Upper lobe of left lung (tissue), 6 donors: Measurements from ENCODE around the gene MMD2. TPM values are rescaled to one million over a fixed set of nuclear protein-coding genes. Genes with fewer than 3 reads are reported as not detected.

Experiments used
- ATAC-seq, 2 donors: fragments of 200-7000 bp; cut with Tn5 transposase; one replicate each; pipeline ENCODE4 v1.9.1; 2022; ENCODE audit warnings: mild to moderate bottlenecking in 2 of 2, moderate library complexity in 2 of 2; ENCODE audit not compliant: low FRiP score in 2 of 2
- DNase-seq, 2 donors: peaks; one replicate each; pipeline ENCODE4 v3.0.0-alpha.2; 2019 to 2020
- H3K27ac ChIP-seq, 4 donors: fragments of 200-600 bp; sonication (generic); one replicate each; pipeline ENCODE4 v1.5.1; 2016 to 2019
- H3K27me3 ChIP-seq, 4 donors: fragments of 200-600 bp; sonication (generic); one replicate each; pipeline ENCODE4 v1.5.1; 2017 to 2019
- H3K36me3 ChIP-seq, 4 donors: fragments of 200-600 bp; sonication (generic); one replicate each; pipeline ENCODE4 v1.5.1; 2016 to 2019
- H3K4me1 ChIP-seq, 4 donors: fragments of 200-600 bp; sonication (generic); one replicate each; pipeline ENCODE4 v1.5.1; 2018 to 2019
- H3K4me3 ChIP-seq, 4 donors: fragments of 200-600 bp; sonication (generic); one replicate each; pipeline ENCODE4 v1.5.1; 2017 to 2019; ENCODE audit warnings: mild to moderate bottlenecking in 2 of 4, moderate library complexity in 1 of 4
- H3K9me3 ChIP-seq, 4 donors: fragments of 200-600 bp; sonication (generic); one replicate each; pipeline ENCODE4 v1.5.1; 2018 to 2019
- EP300 ChIP-seq, 4 donors: sonication (generic); formaldehyde crosslinking; IDR thresholded peaks; one replicate each; pipeline ENCODE4 v1.5.1; 2017; ENCODE audit warnings: antibody characterized with exemption in 4 of 4, control low read depth in 2 of 4
- POLR2A ChIP-seq, 4 donors: fragments of 450-650 bp; IDR thresholded peaks; one replicate each; pipeline ENCODE4 v1.5.1; 2016 to 2017; ENCODE audit warnings: antibody characterized with exemption in 4 of 4, mild to moderate bottlenecking in 2 of 4
- POLR2AphosphoS5 ChIP-seq, 2 donors: sonication (generic); formaldehyde crosslinking; IDR thresholded peaks; one replicate each; pipeline ENCODE4 v1.5.1; 2017; ENCODE audit warnings: antibody characterized with exemption in 2 of 2
- WGBS, 2 donors: methylation state at CpG; one replicate each; pipeline ENCODE4 v1.1.5; 2017 to 2018; 5-methylcytosine and 5-hydroxymethylcytosine counted together
- small RNA-seq, 4 donors: library from RNA; depleted of rRNA; stranded (forward); fragments of <200 nt; gene quantifications; one replicate each; pipeline ENCODE3, GENCODE V24; 2016
- total RNA-seq, 6 donors: library from RNA; depleted of rRNA in 4 of 6; stranded (reverse); fragments of >200 nt in 4 of 6; gene quantifications; one replicate each; pipeline versions ENCODE4 v1.1.0 to v1.2.1, GENCODE V29; 2016 to 2021
- TF ChIP-seq, protein P1 (sequence below), 6 experiments: fragments of 450-650 bp in 4 of 6; fragments of 200-600 bp in 2 of 6; sonication (generic) in 2 of 6; IDR thresholded peaks; one replicate each; pipeline ENCODE4 v1.5.1; 2016 to 2019; ENCODE audit warnings: antibody characterized with exemption in 6 of 6
- donor health status: DM: no; HTN: no; CAD: no; lungs with moderate emphysema.
- donor health status: DM: no; HTN: yes; CAD: no; lungs with severe emphysema.

The MMD2 gene
- total RNA-seq, 6 donors from 2014 or later = not detected

DNA sequence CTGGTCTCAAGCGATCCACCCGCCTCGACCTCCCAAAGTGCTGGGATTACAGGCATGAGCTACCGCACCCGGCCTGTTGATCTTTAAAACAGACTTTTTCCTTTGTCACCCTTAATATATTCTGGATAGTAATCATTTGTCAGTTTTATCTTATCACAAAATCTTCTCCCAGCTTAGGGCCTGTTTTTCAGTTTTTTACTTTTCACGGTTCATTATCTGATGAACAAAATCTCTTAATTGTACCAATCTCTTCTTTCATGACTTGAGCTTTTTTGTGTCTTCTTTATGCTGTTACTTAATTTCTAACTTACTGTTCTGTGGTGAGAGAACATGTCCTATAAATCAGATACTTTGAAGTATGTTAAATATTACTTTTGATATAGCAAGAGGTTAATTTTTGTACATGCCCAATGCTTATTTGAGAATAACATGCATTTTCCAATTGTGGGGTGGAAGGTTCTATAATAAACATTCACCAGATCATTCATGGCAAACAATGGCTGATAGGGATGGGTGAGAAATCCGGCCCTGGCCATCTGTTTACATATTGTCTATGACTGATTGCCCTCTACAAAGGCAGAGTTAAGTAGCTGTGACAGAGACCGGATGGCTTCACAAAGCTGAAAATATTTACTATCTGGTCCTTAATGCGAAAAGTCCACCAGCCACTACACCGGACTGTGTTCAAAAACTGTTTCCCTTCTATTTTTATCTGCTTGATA is 102.5 kb downstream of the MMD2 start:
- no peak overlapping the region for H3K4me3 ChIP-seq
- no peaks in the 10 kb centered on the region for H3K27me3 ChIP-seq
- H3K9me3 ChIP-seq = no peaks in the 10 kb centered on the region
- no peak for TF ChIP-seq POLR2AphosphoS5 (IDR thresholded peaks at IDR 0.05)
- TF ChIP-seq EP300 (IDR thresholded peaks at IDR 0.05) = no peak
- TF ChIP-seq POLR2A (IDR thresholded peaks at IDR 0.05) = no peak
- TF ChIP-seq, protein P1, sequence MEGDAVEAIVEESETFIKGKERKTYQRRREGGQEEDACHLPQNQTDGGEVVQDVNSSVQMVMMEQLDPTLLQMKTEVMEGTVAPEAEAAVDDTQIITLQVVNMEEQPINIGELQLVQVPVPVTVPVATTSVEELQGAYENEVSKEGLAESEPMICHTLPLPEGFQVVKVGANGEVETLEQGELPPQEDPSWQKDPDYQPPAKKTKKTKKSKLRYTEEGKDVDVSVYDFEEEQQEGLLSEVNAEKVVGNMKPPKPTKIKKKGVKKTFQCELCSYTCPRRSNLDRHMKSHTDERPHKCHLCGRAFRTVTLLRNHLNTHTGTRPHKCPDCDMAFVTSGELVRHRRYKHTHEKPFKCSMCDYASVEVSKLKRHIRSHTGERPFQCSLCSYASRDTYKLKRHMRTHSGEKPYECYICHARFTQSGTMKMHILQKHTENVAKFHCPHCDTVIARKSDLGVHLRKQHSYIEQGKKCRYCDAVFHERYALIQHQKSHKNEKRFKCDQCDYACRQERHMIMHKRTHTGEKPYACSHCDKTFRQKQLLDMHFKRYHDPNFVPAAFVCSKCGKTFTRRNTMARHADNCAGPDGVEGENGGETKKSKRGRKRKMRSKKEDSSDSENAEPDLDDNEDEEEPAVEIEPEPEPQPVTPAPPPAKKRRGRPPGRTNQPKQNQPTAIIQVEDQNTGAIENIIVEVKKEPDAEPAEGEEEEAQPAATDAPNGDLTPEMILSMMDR (IDR thresholded peaks at IDR 0.05) = no peak
- ATAC-seq (no peak), DNase-seq (no peak)
- peaks cover 0 to 9% (median 0%) of the 10 kb centered on the region in 4 donors for H3K4me1 ChIP-seq
- no peak overlapping the region for H3K27ac ChIP-seq
- H3K36me3 ChIP-seq = no peaks in the 10 kb centered on the region
- WGBS, 2 donors = 70 to 71% methylated on average over 10 of the region's 10 CpGs

Small RNA genes lying within 50 kb of the gene (small RNA-seq; reads per million reads assigned to genes)
- gene AC092032.1 = 0 reads per million in 4 donors

Other genes with a start within 250 kb of the MMD2 start
- gene AP5Z1, start 183.6 kb downstream of the MMD2 start, total RNA-seq = 100 to 1,000 TPM in 1 of 6 donors, 10 to 100 TPM in 5; 23.4 to 152 (median 52.1) TPM
- gene PAPOLB, start 97.2 kb downstream of the MMD2 start, total RNA-seq = 1 to 10 TPM in 1 of 6 donors, under 1 TPM in 5; 0.10 to 2.1 (median 0.39) TPM
- 10 to 100 TPM in 5 of 6 donors, 1 to 10 TPM in 1; 7.9 to 42.8 (median 13.0) TPM for gene RADIL, start 75.5 kb downstream of the MMD2 start, total RNA-seq
- gene RBAK, start 86.7 kb upstream of the MMD2 start, total RNA-seq = 10 to 100 TPM in 2 of 6 donors, 1 to 10 TPM in 4; 5.3 to 18.5 (median 8.9) TPM
- 100 to 1,000 TPM in 1 of 6 donors, 10 to 100 TPM in 5; 49.1 to 129 (median 67.0) TPM for gene WIPI2, start 231.0 kb upstream of the MMD2 start, total RNA-seq